Measurements from ENCODE around the gene ITGBL1. TPM values are rescaled to one million over a fixed set of nuclear protein-coding genes. Genes with fewer than 3 reads are reported as not detected.

ITGBL1 gene
- total RNA-seq, 6 experiments from 2014 or later, result 92.4 to 114 (median 105) TPM

DNA sequence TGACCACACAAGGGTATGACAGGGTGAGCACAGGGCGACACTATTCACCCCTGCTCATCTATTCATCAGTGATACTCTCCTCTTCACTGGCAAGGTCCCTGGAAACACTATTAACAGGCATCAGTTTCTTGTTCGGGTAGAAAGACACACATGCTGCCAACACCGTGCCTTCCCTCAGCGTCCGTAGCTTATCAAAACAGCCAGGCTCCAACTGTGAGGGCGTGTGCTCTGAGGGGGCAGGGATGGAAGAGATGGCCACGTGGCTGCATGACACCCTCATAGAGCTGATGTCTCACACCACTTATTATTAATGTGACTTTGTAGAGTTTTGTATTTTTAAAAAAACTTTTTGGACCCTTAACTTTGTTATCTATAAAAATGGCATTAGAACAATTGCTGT lies 160.3 kb downstream of the ITGBL1 start:
- Mint-ChIP-seq H3K36me3 (ENCODE audit: low read depth) (no peaks in the 10 kb centered on the region; the same call in 1 of the 2 replicates), H3K27me3 (ENCODE audit: insufficient read depth) (no peaks in the 10 kb centered on the region), H3K4me1 (ENCODE audit: low read depth) (peaks cover 32% of the 10 kb centered on the region), H3K27ac (no peak overlapping the region), H3K9me3 (no peaks in the 10 kb centered on the region), H3K4me3 (no peak overlapping the region)
- no peak for DNase-seq
- TF ChIP-seq, protein P1, sequence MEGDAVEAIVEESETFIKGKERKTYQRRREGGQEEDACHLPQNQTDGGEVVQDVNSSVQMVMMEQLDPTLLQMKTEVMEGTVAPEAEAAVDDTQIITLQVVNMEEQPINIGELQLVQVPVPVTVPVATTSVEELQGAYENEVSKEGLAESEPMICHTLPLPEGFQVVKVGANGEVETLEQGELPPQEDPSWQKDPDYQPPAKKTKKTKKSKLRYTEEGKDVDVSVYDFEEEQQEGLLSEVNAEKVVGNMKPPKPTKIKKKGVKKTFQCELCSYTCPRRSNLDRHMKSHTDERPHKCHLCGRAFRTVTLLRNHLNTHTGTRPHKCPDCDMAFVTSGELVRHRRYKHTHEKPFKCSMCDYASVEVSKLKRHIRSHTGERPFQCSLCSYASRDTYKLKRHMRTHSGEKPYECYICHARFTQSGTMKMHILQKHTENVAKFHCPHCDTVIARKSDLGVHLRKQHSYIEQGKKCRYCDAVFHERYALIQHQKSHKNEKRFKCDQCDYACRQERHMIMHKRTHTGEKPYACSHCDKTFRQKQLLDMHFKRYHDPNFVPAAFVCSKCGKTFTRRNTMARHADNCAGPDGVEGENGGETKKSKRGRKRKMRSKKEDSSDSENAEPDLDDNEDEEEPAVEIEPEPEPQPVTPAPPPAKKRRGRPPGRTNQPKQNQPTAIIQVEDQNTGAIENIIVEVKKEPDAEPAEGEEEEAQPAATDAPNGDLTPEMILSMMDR (IDR thresholded peaks at IDR 0.05), result no peak

DNA sequence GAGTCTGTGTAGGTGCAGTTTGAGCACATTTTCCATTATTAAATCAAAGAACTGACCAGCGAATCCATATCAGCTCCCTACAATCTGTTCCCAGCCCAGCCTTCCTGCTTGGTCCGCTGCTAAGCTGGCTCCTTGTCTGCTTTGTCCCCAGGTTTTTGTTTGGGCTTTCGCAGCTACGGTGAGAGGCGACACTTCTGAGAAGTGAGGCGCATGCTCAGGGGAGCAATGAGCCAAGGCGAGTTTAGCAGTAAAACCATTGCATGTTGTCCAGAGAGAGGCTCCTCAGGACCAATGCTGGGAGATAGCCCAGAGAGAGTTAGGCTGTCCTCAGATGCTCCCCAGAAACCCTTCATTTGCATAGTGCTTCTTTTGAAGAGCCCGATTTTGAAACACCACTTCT lies 162.0 kb downstream of the ITGBL1 start:
- Mint-ChIP-seq H3K27me3 (ENCODE audit: insufficient read depth) (no peaks in the 10 kb centered on the region), H3K27ac (no peak overlapping the region), H3K36me3 (ENCODE audit: low read depth) (no peaks in the 10 kb centered on the region; the same call in 1 of the 2 replicates), H3K9me3 (no peaks in the 10 kb centered on the region), H3K4me3 (no peak overlapping the region), H3K4me1 (ENCODE audit: low read depth) (peaks cover 22% of the 10 kb centered on the region)
- TF ChIP-seq, protein P1 (IDR thresholded peaks at IDR 0.05), result no peak
- no peak for DNase-seq

DNA sequence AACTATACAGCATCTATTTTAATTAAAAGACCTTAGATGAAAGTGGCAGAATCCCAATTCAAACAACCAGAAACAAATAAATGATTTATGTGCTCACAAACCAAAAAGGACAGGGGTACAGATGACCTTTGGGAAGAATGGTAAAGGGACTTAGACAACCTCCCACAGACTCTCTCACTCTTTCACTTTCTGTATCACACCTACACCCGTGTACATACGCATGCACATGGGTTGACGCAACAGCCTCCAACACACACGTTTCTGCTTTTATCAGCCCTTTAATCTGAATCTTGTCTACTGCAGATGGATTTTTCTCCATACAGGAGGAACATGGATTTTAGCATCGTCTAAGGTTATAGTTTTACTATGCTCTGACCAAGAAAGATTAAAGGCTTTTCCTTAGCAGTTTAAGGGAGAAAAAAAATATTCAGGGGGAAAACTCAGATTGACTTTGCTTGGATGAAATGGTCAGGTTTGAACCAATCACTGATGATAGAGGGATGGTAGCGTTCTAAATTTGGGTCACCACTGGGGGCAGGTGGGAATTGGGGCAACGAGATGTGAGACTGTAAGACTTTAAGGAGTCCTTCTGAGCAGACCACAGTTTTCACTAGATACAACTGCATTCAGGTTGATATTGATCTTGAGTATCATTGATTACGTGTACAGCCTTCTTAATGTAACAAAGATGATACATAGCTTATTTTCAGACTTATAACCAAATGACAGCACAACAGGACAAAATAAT lies 166.1 kb downstream of the ITGBL1 start:
- H3K27me3 Mint-ChIP-seq (ENCODE audit: insufficient read depth), result peaks cover 1% of the 10 kb centered on the region; the same call in 1 of the 2 replicates

DNA sequence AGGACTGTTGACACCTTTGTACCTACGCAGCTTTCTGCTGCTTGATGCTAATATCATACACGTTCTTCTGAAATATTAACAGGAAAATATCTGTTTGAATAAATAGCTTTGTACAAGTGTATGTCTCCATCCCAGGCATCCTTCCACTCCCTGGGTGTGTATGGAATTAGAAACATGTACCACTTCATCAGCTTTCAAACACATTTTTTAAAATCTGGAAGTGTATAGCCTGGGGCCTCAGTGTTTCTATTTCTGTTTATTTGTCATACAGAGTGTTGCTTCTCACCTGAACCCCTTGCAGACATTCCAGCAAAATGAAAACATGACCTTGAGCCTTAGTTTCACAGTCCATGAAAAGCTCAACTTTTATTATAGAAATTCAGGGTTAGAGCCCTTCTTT lies 168.6 kb downstream of the ITGBL1 start:
- TF ChIP-seq, protein P1 (IDR thresholded peaks at IDR 0.05), result no peak
- Mint-ChIP-seq H3K27ac (no peak overlapping the region), H3K4me3 (no peak overlapping the region), H3K36me3 (ENCODE audit: low read depth) (peaks cover 7% of the 10 kb centered on the region), H3K27me3 (ENCODE audit: insufficient read depth) (peaks cover 6% of the 10 kb centered on the region; the same call in 1 of the 2 replicates), H3K4me1 (ENCODE audit: low read depth) (peaks cover 49% of the 10 kb centered on the region), H3K9me3 (no peaks in the 10 kb centered on the region)
- no peak for DNase-seq

More for the DNA sequence above, 166.1 kb downstream of the ITGBL1 start:
- no peak for DNase-seq
- TF ChIP-seq, protein P1 (IDR thresholded peaks at IDR 0.05), result no peak
- Mint-ChIP-seq H3K4me3 (no peak overlapping the region), H3K4me1 (ENCODE audit: low read depth) (peaks cover 31% of the 10 kb centered on the region), H3K27ac (no peak overlapping the region), H3K9me3 (no peaks in the 10 kb centered on the region), H3K36me3 (ENCODE audit: low read depth) (peaks cover 7% of the 10 kb centered on the region)

DNA sequence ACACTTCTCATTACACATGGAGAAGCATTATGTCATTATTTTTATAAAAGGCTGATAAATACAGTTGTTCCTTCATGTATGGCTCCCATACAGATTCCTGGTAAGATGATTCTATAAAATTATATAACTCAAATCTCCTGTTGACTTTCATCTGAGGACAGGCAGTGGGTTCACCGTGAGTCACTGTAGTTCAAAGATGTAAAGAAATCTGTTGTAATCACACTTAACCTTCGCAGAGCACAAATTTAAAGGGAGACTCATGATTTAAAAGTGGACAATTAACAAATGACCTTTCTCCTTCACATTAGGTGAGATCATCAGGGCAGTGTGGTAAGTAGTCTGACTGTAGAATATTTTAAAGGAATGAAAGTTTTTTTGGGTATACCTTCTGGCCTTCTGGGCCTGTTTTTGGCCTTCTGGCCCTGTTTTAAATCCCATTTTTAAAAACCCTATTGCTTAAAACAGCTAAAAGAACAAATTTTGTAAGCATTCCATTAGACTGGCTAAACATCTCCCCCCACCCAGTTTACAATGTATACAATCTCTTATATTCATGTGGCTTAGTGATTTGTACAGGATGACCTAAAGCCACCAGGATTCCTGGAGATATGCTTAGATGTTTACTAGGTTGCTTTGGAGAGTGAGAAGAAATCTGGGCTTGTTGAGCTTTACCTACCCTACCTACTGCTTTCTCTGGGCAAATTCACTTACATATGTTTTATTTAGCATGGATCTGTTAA lies 171.2 kb downstream of the ITGBL1 start:
- Mint-ChIP-seq H3K9me3 (no peaks in the 10 kb centered on the region), H3K4me1 (ENCODE audit: low read depth) (peaks cover 68% of the 10 kb centered on the region), H3K36me3 (ENCODE audit: low read depth) (peaks cover 7% of the 10 kb centered on the region), H3K27me3 (ENCODE audit: insufficient read depth) (peaks cover 6% of the 10 kb centered on the region; the same call in 1 of the 2 replicates), H3K4me3 (peak overlapping the region; percentile 5; the same call in 1 of the 2 replicates), H3K27ac (peak overlapping the region; percentile 47)
- DNase-seq, result peak; percentile 29
- TF ChIP-seq, protein P1 (IDR thresholded peaks at IDR 0.05), result no peak
